Activated effector memory CD4-positive, alpha-beta T cell treated with anti-CD3 and anti-CD28 coated beads, Interleukin-2, amount 50 U/mL, for 16 hours (primary cell): Measurements from ENCODE around the gene PDGFD.

Experiments
- DNase-seq: peaks from one replicate; pipeline ENCODE4 v3.0.0-alpha.2; 2020

PDGFD gene

DNA sequence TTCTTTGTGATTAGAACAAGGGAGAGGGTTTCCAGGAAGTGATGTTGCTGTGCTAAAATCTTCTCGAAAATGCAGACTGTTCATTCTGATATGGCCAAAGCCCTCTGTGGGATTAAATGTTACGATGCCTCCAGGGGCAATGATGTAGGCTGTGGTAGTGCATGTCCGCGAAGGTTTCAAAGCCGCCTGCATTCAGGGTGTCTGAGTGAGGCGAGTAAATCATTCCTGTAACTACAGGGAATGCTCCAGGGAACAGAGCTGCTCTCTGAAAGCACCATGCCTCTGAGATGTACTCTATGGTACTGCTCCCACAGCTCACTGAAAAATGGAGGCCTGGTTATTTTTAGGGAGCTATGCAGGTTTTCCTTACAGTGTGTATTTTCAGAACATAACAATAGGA lies 21.2 kb downstream of the PDGFD start:
- DNase-seq = no peak

DNA sequence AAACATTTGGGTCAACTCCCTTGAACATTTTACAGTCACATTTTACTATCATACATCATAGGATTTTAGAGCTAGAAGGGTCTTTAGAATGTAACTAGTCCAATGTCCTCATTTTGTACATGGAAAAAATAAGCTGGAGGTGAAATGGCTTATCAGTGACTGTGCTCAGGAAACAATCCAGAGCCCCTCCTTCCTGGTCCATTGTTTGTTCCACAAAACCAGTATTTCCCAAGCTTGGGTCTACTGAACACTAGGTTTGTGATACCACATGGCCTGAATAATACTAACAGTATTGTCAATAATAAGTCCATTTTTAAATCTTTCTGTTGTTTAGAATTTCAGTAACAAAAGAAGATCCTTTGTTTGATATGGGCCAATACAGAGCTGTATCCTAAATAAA lies 27.1 kb downstream of the PDGFD start:
- no peak for DNase-seq

DNA sequence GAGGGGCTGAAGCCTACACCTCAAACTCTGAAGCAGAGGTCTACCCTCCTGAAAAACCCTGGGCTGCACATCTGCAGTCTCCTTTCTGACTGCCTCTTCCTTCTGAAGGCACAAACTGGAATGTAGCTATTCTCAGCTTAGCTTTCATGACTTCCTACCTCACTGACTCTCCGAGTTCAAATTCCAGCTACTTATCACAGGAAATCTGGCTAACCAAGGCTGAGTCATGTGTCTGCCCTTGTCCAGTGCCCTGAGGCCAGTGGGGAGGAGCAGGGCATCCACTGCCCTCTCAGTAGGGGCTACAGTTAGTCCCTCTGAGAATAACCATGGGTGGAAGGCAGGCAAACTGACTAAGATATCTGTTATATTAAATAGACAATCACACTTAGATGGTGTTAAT lies 29.2 kb downstream of the PDGFD start:
- no peak for DNase-seq

DNA sequence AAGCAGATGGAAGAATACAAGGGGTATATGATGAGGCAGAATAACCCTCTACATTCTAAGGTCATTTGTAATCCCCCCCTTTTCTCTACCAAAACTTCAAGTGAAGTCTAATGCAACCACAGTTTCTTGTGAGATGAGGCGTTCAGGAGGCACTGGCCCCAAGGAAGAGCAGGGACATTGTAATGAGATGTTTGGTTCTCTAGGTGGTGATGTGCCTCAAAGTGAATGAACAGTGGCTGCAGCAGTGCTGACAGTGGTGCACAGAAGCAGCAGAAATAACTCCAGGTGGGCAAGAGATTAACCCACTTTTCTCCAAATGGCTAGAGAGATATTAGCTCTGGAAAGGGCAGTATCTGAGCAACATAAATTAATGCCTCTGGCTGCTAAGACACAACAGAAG lies 33.8 kb downstream of the PDGFD start:
- DNase-seq = no peak

DNA sequence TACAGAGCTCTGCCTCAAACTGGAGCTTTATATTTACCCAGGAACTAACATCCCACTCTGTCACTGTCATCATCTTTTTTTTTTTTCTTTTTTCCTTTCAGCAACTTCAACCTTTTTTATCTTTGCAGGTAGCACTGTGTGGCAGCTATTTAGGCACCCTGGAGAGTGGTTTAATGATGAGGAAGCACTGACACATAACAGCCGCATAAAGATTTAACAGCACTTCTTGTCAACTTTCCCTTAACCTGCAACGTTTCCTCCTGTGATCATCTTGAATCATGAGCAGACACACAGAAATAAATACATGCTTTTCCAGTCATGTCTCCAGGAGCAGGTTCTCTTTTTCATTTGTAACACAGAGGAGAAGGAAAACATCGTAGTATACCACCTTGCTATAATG lies 34.8 kb downstream of the PDGFD start:
- no peak for DNase-seq

DNA sequence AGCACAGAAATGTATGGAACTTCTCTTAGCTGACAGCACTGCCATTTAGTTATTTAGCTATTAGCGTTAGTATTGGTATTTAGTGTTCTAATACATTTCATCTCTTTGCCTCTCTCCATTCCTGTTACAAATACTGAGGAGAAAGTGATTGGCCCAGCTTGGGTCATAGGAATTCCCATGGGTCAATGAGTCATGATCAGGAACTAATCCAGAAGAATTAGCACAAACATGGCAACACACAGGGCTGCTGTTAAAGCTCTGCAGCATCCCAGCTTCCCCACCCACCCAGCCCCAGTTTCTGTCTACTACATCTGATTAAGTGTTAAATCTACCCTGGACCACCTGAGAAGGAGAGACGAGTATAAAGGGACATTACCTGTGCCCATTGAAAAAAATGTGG lies 36.1 kb downstream of the PDGFD start:
- no peak for DNase-seq

DNA sequence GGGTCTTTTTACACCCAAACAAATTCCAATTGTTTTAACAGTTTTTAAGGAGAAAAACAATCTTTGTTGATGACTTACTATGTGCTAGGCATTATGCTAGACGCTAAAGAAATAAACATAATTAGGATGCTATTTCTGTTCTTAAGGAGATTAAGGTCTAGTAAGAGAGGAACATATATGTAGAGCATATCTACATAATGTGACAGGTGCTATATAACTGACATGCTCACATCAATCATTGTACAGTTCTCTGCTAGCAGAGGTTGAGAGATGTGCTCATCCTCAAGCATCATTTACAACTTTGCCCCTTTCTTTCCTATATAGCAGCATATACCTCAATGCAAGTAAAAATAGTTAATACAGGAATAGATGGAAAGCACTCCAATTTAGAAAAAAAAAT lies 37.5 kb downstream of the PDGFD start:
- no peak for DNase-seq

DNA sequence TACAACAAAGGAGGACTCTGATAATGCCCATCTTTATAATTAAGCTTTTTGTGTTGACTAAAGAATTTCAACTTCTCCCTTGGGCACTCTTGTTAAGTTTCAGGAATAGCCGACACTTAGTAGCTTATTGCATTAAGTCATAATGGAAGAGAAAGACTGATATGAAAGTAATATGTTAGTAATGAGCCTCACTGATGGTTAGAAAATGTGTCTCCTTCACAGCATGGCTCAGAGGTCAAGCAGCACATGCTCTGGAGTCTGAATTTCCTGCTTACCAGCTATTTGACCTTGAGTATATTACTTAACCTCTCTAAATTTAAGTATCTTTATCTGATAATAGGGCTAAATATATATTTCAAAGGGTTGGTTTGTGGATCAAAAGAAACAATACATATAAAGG lies 39.0 kb downstream of the PDGFD start:
- no peak for DNase-seq

DNA sequence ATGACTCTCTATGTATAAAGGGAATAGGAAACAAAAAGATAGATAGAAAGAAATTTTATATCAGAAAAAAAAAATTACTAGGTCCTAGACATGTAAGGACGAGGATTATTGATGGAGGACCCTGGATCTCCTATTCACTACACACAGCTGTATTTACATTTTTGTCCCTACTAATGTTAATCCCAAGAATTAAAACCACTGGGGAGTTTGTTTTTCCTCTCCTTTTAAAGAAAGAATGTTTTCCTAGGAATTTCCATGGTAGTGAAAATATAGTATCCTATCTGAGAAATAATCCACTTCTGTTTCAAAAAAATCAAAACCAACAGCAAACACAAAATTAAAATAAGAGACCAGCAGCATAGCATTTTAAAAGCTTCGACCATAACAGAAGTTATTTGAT lies 41.1 kb downstream of the PDGFD start:
- no peak for DNase-seq

DNA sequence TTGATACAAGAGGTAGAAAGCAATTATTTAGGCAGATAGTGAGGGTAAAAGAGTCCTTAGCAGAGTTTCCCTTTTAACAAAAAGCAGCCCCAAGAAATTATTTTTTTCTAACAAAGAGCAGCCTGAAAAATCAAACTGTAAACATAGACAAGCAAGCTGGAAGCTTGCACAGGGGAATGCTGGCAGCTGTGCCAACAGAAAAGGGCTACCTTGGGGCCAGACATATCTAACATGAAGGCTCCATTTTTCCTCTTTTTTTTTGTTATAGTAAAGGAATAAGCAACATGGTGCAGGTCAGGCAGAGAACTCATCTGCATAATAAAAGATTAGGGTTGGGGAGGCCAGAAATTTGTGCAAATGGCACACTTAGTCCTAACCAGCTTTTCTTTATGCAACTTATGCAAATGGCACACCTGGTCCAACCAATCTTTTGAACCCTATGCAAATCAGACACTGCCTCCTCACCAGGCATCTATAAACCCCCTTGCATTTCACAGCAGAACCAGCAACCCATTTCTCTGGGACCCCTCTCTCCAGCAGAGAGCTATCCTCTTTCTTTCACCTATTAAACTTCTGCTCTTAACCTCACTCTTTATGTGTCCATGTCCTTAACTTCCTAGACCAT lies 41.8 kb downstream of the PDGFD start:
- DNase-seq = no peak

DNA sequence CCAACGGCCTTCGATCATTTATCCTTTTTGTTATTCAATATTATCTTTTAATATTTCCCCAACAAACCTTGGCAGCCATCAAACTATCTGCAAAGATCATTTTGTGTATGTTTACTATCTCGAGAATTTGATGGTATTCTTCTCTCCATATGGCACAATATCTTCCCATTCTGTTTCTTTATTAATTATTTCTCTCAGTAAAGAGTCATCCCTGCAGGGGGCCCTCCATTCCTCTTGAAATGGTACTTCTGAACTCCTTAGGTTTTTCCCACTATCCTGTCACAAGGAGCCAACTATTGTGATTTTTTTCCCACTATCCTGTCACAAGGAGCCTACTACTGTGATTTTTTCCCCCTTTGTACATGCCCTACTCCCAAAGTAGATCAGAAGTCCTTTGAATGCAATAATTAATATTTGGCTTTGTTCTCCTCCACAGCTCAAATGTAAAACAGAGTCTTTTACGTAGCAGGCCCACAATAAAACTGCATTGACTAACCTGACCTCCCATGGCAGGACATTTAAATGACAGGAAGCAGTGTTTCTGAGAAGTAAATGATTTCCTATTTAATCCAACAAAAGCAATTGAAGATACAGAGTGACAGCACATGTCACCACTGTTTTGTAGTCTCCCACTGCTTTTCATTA lies 43.3 kb downstream of the PDGFD start:
- no peak for DNase-seq

DNA sequence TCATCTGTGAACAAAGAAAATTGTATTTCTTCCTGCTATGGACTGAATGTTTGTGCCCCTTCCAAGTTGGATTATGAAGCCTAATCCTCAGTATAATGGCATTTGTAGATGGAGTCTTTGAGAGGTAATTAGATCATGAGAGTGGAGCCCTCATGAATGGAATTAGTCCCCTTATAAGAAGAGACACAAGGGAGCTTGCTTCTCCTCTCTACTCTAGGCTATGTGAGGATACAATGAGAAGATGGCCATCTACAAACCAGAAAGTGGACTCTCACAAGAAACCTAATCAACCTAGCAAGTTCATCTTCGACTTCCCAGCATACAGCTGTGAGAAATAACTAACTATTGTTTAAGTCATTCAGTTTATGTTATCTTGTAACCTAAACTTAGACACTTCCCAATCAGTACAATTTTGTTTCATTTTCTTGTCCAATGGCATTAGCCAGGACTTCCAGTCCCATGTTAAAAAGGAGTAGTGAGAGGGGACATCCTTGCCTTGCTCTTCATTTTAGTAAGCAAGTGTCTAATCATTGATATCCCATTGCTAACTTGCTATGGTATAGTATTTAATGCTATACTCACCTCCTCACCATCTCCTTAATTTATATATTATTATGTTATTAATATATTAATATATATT lies 45.7 kb downstream of the PDGFD start:
- no peak for DNase-seq

DNA sequence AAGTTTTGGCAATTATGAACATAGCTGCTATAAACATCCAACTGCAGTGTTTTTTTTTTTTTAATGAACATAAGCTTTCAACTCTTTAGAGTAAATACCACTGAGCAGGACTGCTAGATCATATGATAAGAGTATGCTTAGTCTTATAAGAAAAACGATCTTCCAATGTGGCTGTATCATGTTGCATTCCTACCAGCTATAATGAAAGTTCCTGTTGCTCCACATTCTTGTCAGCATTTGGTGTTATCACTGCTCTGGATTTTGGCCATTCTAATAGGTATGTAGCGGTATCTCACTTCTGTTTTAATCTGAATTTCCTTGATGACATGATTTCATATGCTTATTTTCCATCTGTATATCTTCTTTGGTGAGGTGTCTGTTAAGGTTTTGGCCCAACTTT lies 50.4 kb downstream of the PDGFD start:
- DNase-seq = no peak

DNA sequence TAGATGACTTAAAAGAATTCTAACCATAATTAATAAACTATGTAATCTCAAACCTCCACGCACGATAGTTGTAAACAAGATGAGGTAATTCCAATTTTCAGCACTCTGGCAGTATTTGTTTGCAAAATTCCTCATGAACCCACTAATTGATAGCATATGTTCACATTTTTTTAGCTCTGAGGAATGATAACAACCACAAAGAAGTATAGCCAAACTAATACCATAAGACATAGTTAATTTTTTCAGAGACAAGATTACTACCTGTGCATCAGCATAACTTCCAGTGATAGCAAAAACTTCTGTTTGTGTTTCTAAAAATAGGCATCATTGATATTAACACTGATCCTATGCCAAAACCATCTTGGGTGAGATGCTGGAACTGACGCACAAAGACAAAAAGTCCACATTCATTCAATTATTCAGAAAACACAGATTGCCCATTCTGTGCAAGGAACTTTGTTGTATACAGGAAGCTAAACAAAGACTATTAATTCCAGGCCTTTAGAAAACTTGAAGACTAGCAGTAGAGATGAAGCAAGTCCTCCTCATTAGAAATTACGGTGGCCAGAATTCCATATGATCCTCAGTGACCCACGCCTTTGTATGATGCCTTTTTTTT lies 57.7 kb downstream of the PDGFD start:
- no peak for DNase-seq

DNA sequence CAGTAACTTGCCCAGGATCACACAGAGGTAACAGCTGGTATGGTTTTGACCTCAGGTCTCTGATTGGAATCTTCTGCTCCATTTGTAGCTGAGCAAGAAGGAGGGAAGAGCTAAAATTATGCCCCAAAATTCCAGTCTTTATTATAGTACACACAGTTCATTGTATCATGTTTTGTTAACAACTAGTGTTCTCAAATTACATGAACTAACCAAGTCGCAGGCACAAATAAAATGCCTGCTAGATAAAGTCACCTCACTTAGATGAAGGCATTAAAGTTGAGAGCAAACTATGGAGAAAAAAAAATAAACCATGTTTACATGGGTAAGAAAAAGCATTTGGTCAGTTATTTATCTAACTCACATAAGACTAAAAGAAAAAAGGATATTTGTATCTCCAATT lies 58.8 kb downstream of the PDGFD start:
- no peak for DNase-seq

DNA sequence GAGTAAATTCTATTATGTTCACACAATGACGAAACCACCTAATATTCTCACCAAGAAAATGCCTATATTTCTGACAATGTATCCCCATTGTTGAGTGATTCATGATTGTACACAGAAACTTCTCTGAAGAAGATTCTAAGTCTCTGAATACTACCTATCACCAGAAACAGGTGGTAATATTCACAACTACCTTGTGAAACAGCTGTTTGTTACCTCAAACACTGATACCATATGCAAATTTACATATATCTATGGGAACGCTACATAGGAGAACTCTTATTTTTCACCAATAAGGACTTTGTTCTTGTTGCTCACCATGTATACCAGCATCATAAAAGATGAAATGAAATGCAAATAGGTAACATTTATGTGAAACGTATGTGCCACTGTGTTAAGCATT lies 59.3 kb downstream of the PDGFD start:
- DNase-seq = no peak

DNA sequence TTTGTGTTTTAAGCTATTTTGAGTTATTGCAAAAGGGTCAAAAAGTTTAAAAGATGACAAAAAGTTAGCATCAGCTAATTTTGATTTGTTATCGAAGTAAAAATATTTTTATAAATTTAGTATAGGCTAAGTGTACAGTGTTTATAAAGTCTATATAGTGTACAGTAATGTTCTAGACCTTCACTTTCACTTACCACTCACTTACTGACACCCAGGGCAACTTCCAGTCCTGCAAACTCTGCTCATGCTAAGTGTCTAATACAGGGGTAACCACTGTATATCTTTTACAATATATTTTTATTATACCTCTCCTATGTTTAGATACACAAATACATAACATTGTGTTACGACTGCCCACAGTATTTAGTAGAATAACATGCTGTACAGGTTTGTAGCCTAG lies 59.7 kb downstream of the PDGFD start:
- no peak for DNase-seq

DNA sequence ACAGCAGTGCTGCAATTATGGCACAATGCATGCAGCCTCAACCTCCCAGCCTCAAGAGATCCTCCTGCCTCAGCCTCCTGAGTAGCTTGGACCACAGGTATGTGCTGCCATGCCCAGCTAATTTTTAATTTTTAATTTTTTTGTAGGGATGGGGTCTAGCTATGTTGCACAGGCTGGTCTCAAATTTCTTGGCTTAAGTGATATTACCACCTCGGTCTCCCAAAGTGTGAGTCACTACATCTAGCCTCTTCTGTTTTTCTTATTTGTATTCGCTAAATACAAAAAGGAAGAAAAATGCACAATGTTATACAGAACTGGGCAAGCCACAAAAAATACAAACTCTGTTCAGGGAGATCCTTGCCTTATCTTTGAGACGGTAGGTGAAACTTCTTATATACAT lies 65.4 kb downstream of the PDGFD start:
- DNase-seq = no peak

DNA sequence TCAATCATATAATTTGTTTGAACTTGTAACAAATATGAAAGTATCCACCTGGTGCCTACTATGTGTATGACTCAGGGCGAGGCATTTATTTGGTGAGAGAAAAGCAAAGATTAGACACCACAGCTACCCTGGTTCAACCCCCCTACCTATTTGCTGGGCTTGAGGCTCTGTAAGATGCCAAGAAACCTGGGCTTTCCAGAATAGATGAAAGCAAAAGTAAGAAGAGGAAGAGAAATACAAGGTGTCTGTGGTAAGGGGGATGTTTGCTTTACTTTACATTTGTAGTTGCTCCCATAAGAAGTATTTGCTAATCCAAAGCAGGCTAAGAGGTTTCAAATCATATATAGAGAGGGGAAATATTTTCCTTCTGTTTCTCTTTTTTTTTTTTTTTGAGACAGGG lies 65.8 kb downstream of the PDGFD start:
- no peak for DNase-seq

DNA sequence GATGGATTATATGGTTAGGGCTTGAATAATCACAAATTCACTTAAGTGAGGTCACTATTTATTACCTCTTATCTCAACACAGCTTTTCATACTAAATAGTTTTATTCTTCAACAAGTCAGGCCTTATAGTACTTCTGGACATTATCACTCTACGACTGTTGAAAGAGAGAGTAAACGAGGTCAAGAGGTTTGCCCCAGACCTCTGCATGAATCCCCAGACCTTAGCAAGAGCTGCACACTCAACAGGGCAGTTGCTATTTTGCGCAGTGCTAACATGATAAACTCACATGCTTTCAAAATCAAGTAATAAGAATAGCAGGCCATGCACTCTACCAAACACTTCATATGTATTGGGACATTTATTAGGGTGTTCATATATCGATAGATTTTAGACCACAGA lies 67.0 kb downstream of the PDGFD start:
- no peak for DNase-seq

DNA sequence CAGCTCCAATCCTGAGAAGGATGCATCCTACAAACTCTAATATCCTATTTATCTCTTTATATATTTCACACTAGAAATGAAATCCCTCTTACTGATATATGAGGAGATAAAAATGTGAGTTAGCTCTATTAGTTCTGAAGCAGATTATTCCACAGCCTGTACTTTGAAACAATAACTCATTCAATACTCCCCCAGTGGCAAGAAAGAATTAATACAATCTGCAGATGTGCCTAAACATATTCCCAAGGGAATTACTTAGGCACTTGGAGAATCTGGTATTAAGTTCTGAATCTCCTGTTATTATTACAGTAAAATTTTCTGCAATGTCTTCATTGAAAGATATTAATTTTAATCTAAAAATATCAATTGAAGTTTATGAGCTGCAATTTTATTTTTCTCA lies 68.2 kb downstream of the PDGFD start:
- DNase-seq = no peak

DNA sequence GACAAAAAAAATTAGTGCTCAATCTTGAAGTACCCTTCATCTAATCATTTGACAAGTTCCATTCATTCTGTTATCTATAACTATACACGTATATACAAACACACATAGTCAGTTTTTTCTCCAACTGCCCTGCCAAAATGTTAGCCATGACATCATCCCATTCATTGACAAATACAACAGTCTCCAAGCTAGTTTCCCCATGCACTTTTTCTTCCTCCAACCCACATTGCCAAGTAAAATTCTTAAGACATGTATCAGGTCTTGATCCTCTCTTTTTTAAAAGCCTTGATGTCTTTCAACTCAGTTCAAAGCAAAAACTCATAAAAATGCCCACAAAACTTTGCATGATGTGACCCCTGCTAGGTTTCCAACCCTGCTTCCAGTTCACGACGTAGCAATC lies 69.4 kb downstream of the PDGFD start:
- DNase-seq = no peak

DNA sequence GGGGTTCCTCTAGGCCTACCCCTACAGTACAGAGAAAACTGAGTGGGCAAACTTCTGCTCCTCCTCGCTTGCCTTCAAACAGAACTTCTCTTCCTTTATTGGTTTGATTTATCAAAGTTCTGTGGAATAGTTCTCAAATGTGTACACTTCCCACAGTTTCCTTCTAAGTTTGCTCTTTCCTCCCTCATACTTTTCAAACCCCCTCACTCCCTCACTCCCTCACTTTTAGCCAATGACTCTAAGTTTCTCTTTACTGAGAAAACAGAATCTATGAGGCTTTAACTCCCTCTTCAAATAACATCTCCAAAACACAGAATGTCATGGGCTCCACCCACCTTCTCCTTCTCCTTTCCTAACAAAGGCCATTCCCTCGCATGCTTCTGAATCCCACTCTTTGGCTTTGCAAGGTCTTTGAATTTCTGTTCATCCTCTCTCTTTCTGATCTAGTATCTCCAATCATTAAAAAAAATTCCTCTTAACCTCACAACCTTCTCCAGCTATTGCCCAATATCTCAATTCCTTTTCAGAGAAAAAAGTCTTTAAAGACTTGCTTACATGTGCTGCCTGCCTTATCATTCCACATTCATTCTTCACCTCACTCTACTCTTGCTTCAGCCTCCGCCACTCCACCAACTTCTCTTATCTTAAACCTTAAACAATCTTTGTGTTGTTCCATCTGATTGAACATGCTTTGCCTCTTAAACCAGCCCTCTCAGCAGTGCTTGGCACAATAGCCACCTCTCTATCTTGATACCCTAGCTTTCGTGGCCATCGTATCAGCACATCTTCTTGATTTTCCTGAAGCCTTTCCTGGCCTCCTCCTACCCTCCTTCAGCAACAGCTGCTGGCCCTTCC lies 70.3 kb downstream of the PDGFD start:
- DNase-seq = no peak
